Measurements from ENCODE around the gene ADGRE2. TPM values are rescaled to one million over a fixed set of nuclear protein-coding genes. Genes with fewer than 3 reads are reported as not detected.
"Not testable (repeated sequence)": the region's sequence is repeated elsewhere in the genome, so short reads cannot be mapped to it uniquely, and the experiment has no call there.

Gene ADGRE2
- total RNA-seq, result 1 to 10 TPM; 1.3 to 1.8 TPM

GRCh38 chr19:14778110-14778845, at the start of gene ADGRE2:
Gene ADGRE2 (minus strand): TSS chr19:14778560. CDS start chr19:14776756, 1,804 bp downstream.
- H3K4me1 ChIP-seq; H3K36me3 ChIP-seq; H3K4me3 ChIP-seq; H3K27ac ChIP-seq; H3K9me3 ChIP-seq; DNase-seq; intact Hi-C loops (cut with DNase I); H3K9ac ChIP-seq (ENCODE audit: low read depth in 2 of 2, low read length in 2 of 2); H3K27me3 ChIP-seq: not testable (repeated sequence)

- Histone ChIP-seq H3K4me1 (no peaks in the 10 kb centered on the region), H3K27ac (no peak overlapping the region), H3K9ac (ENCODE audit: low read depth in 2 of 2, low read length in 2 of 2) (no peak overlapping the region), H3K4me3 (no peak overlapping the region), H3K36me3 (no peaks in the 10 kb centered on the region), H3K27me3 (no peaks in the 10 kb centered on the region), H3K9me3 (no peaks in the 10 kb centered on the region)
- no peak for DNase-seq
- TF ChIP-seq, protein P1, sequence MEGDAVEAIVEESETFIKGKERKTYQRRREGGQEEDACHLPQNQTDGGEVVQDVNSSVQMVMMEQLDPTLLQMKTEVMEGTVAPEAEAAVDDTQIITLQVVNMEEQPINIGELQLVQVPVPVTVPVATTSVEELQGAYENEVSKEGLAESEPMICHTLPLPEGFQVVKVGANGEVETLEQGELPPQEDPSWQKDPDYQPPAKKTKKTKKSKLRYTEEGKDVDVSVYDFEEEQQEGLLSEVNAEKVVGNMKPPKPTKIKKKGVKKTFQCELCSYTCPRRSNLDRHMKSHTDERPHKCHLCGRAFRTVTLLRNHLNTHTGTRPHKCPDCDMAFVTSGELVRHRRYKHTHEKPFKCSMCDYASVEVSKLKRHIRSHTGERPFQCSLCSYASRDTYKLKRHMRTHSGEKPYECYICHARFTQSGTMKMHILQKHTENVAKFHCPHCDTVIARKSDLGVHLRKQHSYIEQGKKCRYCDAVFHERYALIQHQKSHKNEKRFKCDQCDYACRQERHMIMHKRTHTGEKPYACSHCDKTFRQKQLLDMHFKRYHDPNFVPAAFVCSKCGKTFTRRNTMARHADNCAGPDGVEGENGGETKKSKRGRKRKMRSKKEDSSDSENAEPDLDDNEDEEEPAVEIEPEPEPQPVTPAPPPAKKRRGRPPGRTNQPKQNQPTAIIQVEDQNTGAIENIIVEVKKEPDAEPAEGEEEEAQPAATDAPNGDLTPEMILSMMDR (IDR thresholded peaks at IDR 0.05), result no peak
- intact Hi-C loops (cut with DNase I), result no loop called here
Observed at GRCh38 chr19:14826006-14826405, 47.6 kb upstream of the ADGRE2 start.

GRCh38 chr19:14821937-14822336, 43.6 kb upstream of the ADGRE2 start:
- Histone ChIP-seq H3K9ac (ENCODE audit: low read depth in 2 of 2, low read length in 2 of 2) (no peak overlapping the region), H3K4me1 (no peaks in the 10 kb centered on the region), H3K9me3 (no peaks in the 10 kb centered on the region), H3K27me3 (no peaks in the 10 kb centered on the region), H3K36me3 (no peaks in the 10 kb centered on the region), H3K27ac (no peak overlapping the region), H3K4me3 (no peak overlapping the region)
- no peak for DNase-seq
- TF ChIP-seq, protein P1 (IDR thresholded peaks at IDR 0.05), result no peak
- intact Hi-C loops (cut with DNase I), result no loop called here

- Histone ChIP-seq H3K4me3 (no peak overlapping the region), H3K27me3 (no peaks in the 10 kb centered on the region), H3K36me3 (no peaks in the 10 kb centered on the region), H3K9me3 (no peaks in the 10 kb centered on the region), H3K9ac (ENCODE audit: low read depth in 2 of 2, low read length in 2 of 2) (no peak overlapping the region), H3K4me1 (no peaks in the 10 kb centered on the region), H3K27ac (no peak overlapping the region)
- no peak for DNase-seq
- TF ChIP-seq, protein P1 (IDR thresholded peaks at IDR 0.05), result no peak
- intact Hi-C loops (cut with DNase I), result no loop called here
Observed at GRCh38 chr19:14818588-14818987, 40.2 kb upstream of the ADGRE2 start.

- H3K27ac ChIP-seq, result no peak overlapping the region
- no peak for DNase-seq
- intact Hi-C loops (cut with DNase I), result no loop called here
- TF ChIP-seq, protein P1 (IDR thresholded peaks at IDR 0.05), result no peak
- H3K4me3 ChIP-seq, result no peak overlapping the region
- no peaks in the 10 kb centered on the region for H3K27me3 ChIP-seq
- H3K36me3 ChIP-seq, result no peaks in the 10 kb centered on the region
- H3K9ac ChIP-seq (ENCODE audit: low read depth in 2 of 2, low read length in 2 of 2), result no peak overlapping the region
- H3K9me3 ChIP-seq, result no peaks in the 10 kb centered on the region
- no peaks in the 10 kb centered on the region for H3K4me1 ChIP-seq
Observed at GRCh38 chr19:14817052-14817451, 38.7 kb upstream of the ADGRE2 start.

DNA sequence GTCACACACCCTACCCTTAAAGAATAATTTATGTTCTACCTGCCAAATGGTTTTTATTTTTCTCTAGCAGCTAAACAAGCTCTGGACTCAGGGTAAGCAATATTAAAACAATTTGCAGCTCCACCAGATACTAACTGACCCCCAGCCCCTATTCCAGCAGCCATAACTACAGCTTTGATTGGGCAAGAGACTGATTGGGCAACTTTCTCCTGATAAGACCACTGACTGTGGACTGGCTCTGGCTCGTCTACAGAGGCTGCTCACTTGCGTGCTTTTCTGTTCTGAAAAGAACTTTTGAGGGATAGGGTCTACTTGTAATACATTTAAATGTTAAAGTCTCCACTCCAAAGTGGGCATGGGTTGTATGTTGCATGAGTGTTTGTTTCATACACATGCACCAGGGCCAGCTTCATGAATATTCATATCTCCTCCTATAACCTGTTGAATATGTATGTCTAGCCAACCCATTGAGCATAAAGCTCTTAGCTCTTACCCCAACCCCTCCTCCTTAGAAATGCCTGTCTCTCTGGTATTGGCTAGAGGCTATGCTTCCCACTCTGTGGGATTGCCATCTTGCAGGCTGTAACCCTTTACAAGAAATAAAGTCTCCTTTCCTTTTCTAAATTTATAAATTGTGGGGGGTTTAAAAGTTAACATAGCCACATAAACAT, 36.8 kb upstream of the ADGRE2 start:
- TF ChIP-seq, protein P1 (IDR thresholded peaks at IDR 0.05), result no peak
- no peak overlapping the region for H3K27ac ChIP-seq
- no peaks in the 10 kb centered on the region for H3K9me3 ChIP-seq
- H3K4me1 ChIP-seq, result no peaks in the 10 kb centered on the region
- no peak overlapping the region for H3K4me3 ChIP-seq
- no peak for DNase-seq
- intact Hi-C loops (cut with DNase I), result no loop called here
- H3K9ac ChIP-seq (ENCODE audit: low read depth in 2 of 2, low read length in 2 of 2), result no peak overlapping the region
- no peaks in the 10 kb centered on the region for H3K27me3 ChIP-seq
- H3K36me3 ChIP-seq, result no peaks in the 10 kb centered on the region
